HG03354 (cell line): Measurements from ENCODE around the gene FAM89A.

Experiments
- ATAC-seq: cut with Tn5 transposase; IDR thresholded peaks from one replicate; pipeline ENCODE4 v1.9.1; 2021; ENCODE audit warnings: mild to moderate bottlenecking; ENCODE audit not compliant: unreplicated experiment, poor library complexity, severe bottlenecking

The FAM89A gene

GRCh38 chr1:231040019-231040799 is at the start of gene FAM89A:
TSS of gene FAM89A (minus strand) at chr1:231040254. CDS start at chr1:231040211, 43 bp downstream.
- ATAC-seq, result peak; percentile 77

DNA sequence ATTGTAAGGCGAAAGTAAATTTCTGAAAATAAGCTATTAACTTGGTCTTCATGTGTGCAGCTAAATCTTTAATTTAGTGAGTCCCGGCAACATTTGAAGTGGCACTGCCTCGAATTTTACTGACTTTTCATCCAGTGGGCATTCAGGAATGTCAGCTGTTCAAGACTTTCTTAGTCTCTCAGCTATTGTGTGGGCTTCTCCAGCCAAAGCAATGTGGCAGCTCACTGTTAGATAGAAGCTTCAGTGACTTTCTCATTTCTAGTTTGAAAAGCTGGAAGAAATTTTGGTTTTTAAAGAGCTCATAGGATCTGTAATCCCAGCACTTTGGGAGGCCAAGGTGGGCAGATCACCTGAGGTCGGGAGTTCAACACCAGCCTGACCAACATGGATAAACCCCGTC is 44.3 kb upstream of the FAM89A start:
- no peak for ATAC-seq

GRCh38 chr1:231079163-231079562 is 39.1 kb upstream of the FAM89A start:
- no peak for ATAC-seq

- ATAC-seq, result no peak
Observed at GRCh38 chr1:231078250-231078649, 38.2 kb upstream of the FAM89A start.

GRCh38 chr1:231076802-231077201 is 36.7 kb upstream of the FAM89A start:
- no peak for ATAC-seq

- ATAC-seq, result no peak
Observed at GRCh38 chr1:231075497-231075896, 35.4 kb upstream of the FAM89A start.

DNA sequence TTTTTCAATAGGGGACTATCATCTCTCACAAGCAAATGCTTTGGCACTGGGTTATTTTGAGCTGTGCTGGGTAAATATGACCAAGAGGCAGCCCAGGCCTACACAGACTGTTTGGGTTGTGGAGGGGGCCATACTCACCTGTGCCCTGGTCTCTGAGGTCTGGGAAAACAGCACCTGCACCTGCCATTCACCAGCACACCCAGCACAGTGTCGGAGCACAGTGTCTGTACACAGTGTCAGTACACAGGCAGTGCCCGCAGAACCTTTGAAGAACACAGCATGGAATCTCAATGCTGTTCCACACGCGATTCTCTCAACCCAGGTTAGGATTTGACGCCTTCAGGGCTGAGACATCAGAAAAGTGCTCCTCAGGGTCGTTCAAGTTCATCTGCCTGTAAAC is 35.0 kb upstream of the FAM89A start:
- ATAC-seq, result no peak

DNA sequence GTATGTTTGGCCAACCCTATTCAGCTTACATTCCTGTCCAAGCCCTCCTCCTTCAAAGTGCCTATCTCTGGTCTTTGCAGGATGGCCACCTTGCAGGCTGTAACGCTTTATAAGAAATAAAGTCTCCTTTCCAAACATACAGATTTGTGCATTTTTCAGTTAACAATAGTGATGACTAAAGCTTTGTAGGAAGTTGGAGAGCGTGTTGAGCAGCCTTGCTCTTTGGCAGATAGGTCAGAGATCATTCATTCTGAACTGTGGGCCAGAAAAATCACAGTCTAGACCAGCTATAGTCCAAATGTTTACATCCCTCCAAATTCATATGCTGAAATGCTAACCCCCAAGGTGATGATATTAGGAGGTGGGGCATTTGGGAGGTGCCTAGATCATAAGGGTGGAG is 34.0 kb upstream of the FAM89A start:
- no peak for ATAC-seq

DNA sequence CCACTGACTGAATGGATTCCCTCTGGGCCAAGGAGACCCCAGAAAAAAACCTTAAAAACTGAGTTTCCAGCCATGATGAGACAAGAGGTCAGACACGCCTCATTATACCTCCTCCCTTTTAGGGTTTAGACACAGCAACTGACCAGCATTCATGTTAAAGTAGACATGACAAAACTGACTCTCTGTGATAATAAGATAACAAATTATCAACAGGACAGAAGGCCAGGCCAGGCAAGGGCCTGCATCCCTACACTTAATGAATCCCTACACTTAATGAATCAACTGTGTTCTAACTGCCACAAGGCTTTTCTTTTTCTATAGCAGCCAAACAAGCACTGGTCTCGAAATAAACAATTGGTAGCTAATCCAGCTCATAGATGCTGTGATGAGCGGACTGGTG is 33.3 kb upstream of the FAM89A start:
- ATAC-seq, result no peak

GRCh38 chr1:231072502-231073094 is 32.5 kb upstream of the FAM89A start:
- no peak for ATAC-seq

- ATAC-seq, result no peak
Observed at GRCh38 chr1:231072041-231072440, 32.0 kb upstream of the FAM89A start.

GRCh38 chr1:231070758-231071444 is 30.8 kb upstream of the FAM89A start:
- ATAC-seq, result no peak

- ATAC-seq, result no peak
Observed at GRCh38 chr1:231069333-231069732, 29.3 kb upstream of the FAM89A start.

DNA sequence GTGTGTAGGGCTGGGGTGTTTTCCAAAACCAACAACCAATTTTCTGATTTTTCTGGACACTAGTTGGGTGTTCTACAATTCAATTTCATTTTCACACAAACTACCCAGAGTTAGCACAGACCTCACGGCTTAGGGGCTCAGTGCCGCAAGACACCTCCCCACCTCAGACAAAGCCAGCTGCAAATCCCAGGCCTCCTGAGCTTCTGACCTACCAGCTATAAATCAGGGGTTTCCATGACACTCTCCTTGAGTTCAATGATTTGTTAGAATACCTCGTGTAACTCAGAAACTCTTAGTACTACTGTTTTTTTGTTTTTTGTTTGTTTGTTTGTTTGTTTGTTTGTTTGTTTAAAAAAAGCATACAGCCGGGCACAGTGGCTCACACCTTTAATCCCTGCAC is 28.7 kb upstream of the FAM89A start:
- no peak for ATAC-seq

- no peak for ATAC-seq
Observed at GRCh38 chr1:231065510-231066241, 25.6 kb upstream of the FAM89A start.

- no peak for ATAC-seq
Observed at GRCh38 chr1:231064418-231064817, 24.4 kb upstream of the FAM89A start.

GRCh38 chr1:231063331-231063730 is 23.3 kb upstream of the FAM89A start:
- ATAC-seq, result no peak

DNA sequence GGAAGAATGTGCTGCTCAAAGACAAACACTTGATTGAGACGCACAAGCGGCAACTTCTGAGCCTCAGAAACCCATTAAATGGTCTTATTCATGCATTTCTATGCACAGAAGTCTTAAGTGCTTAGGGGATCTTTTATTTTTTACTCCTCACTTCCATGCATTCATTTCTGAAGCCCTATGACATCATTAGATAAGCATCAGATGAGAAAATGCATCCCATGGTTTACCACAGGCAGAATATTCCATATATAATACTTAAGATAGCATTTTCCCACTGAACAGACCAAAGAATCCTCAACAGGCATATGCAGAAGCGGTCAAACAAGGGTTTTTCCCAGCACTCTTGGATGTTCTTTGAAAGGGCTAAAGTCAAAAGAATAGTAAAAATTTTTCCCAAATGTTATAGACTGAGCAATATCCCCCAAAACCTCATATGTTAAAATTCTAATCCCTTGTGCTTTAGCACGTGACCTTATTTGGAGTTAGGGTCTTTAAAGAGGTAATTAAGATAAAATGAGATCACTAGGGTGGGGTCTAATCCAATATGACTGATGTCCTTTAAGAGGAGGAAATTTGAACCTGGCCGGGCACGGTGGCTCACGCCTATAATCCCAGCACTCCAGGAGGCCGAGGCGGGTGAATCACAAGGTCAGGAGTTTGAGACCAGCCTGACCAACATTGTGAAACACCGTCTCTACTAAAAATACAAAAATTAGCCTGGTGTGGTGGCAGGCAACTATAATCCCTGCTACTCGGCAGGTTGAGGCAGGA is 22.6 kb upstream of the FAM89A start:
- no peak for ATAC-seq

- no peak for ATAC-seq
Observed at GRCh38 chr1:231059566-231060193, 19.6 kb upstream of the FAM89A start.
